A673 (cell line): Measurements from ENCODE around the gene GPD2. TPM values are rescaled to one million over a fixed set of nuclear protein-coding genes. Genes with fewer than 3 reads are reported as not detected.

Experiments
- BruUV-seq: library from RNA; stranded (reverse); fragments of 400-500 nt; replicated peaks from 2 replicates; lab custom pipeline; 2021; lab: Mats Ljungman, UMichigan
- CTCF ChIA-PET: fragments of 300-600 bp; sonication (Branson Sonifier 250); formaldehyde crosslinking; loops from one replicate; lab custom pipeline; 2022; ENCODE audit warnings: antibody characterized with exemption; lab: Charles Lee
- POLR2A ChIA-PET: fragments of 300-600 bp; sonication (Branson Sonifier 250); formaldehyde crosslinking; loops from one replicate; lab custom pipeline; 2022; ENCODE audit warnings: antibody characterized with exemption; ENCODE audit not compliant: low non-redundant PET; lab: Charles Lee
- DNase-seq: peaks from one replicate; pipeline ENCODE4 v3.0.0-alpha.2; 2015; ENCODE audit warnings: low spot score
- H3K27ac ChIP-seq: fragments of 200-600 bp; sonication (generic); 2 replicates; pipeline ENCODE4 v1.5.1; 2016; ENCODE audit warnings: mixed run types, low read depth, mild to moderate bottlenecking, mixed read lengths, antibody characterized with exemption, low read length; ENCODE audit not compliant: poor library complexity, severe bottlenecking
- H3K27me3 ChIP-seq: fragments of 200-600 bp; sonication (generic); replicated peaks from 2 replicates; pipeline ENCODE4 v1.6.1; 2017; ENCODE audit warnings: mixed run types, low read depth, mild to moderate bottlenecking, mixed read lengths, antibody characterized with exemption, low read length; ENCODE audit not compliant: insufficient read depth, poor library complexity
- H3K36me3 ChIP-seq: fragments of 200-600 bp; sonication (generic); 2 replicates; pipeline ENCODE4 v1.6.1; 2016; ENCODE audit warnings: mixed run types, mild to moderate bottlenecking, mixed read lengths, antibody characterized with exemption, low read length; ENCODE audit not compliant: insufficient read depth, poor library complexity, severe bottlenecking
- H3K4me1 ChIP-seq: fragments of 200-600 bp; sonication (generic); 2 replicates; pipeline ENCODE4 v1.6.1; 2017; ENCODE audit warnings: mixed run types, mild to moderate bottlenecking, mixed read lengths, antibody characterized with exemption, low read length; ENCODE audit not compliant: insufficient read depth, poor library complexity, severe bottlenecking
- H3K4me3 ChIP-seq: fragments of 200-600 bp; sonication (generic); 2 replicates; pipeline ENCODE4 v1.5.1; 2016; ENCODE audit warnings: low read depth, mixed run types, mild to moderate bottlenecking, mixed read lengths, low read length; ENCODE audit not compliant: poor library complexity, severe bottlenecking
- H3K9me3 ChIP-seq: fragments of 200-600 bp; sonication (generic); 2 replicates; pipeline ENCODE4 v1.6.1; 2016; ENCODE audit warnings: mixed run types, low read depth, mild to moderate bottlenecking, mixed read lengths, antibody characterized with exemption, low read length; ENCODE audit not compliant: poor library complexity, severe bottlenecking
- EZH2 ChIP-seq: fragments of 200-600 bp; sonication (generic); IDR thresholded peaks from 2 replicates; pipeline ENCODE4 v1.6.1; 2017; ENCODE audit warnings: borderline replicate concordance, low read depth, mild to moderate bottlenecking, mixed read lengths, antibody characterized with exemption, low read length; ENCODE audit not compliant: poor library complexity, severe bottlenecking
- intact Hi-C: fragments of 100-400 bp; cut with micrococcal nuclease; formaldehyde crosslinking; loops from one replicate; pipeline ENCODE4 v1.10.0; 2022; ENCODE audit not compliant: unreplicated experiment
- total RNA-seq: library from RNA; stranded (reverse); gene quantifications from 2 replicates; pipeline ENCODE4 v1.2.3, GENCODE V29; 2021
- TF ChIP-seq, protein P1 (sequence below): fragments of 300-800, 200-600 bp; sonication (generic); conservative IDR thresholded peaks from 2 replicates; pipeline ENCODE4 v1.5.1; 2017; ENCODE audit warnings: low read depth, mild to moderate bottlenecking, antibody characterized with exemption, low read length, moderate library complexity, mixed read lengths

GPD2 gene
- total RNA-seq, 1 experiment from 2014 or later: 39.4 TPM

GRCh38 chr2:156581280-156581679 is 145.1 kb downstream of the GPD2 start:
- H3K27me3 ChIP-seq: no peaks in the 10 kb centered on the region
- CTCF ChIA-PET: no interaction called here
- POLR2A ChIA-PET: no interaction called here
- DNase-seq: no peak
- H3K4me3 ChIP-seq: no peak overlapping the region
- no peaks in the 10 kb centered on the region for H3K9me3 ChIP-seq
- intact Hi-C loops: loop anchor here (10.0 kb wide), 1 partner anchor 866 kb away; no protein-coding TSS in a partner anchor
- H3K36me3 ChIP-seq: no peaks in the 10 kb centered on the region
- no peaks in the 10 kb centered on the region for H3K4me1 ChIP-seq
- no TSS peak for BruUV-seq
- TF ChIP-seq, protein P1, sequence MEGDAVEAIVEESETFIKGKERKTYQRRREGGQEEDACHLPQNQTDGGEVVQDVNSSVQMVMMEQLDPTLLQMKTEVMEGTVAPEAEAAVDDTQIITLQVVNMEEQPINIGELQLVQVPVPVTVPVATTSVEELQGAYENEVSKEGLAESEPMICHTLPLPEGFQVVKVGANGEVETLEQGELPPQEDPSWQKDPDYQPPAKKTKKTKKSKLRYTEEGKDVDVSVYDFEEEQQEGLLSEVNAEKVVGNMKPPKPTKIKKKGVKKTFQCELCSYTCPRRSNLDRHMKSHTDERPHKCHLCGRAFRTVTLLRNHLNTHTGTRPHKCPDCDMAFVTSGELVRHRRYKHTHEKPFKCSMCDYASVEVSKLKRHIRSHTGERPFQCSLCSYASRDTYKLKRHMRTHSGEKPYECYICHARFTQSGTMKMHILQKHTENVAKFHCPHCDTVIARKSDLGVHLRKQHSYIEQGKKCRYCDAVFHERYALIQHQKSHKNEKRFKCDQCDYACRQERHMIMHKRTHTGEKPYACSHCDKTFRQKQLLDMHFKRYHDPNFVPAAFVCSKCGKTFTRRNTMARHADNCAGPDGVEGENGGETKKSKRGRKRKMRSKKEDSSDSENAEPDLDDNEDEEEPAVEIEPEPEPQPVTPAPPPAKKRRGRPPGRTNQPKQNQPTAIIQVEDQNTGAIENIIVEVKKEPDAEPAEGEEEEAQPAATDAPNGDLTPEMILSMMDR: no peak
- TF ChIP-seq EZH2: no peak
- no peak overlapping the region for H3K27ac ChIP-seq

DNA sequence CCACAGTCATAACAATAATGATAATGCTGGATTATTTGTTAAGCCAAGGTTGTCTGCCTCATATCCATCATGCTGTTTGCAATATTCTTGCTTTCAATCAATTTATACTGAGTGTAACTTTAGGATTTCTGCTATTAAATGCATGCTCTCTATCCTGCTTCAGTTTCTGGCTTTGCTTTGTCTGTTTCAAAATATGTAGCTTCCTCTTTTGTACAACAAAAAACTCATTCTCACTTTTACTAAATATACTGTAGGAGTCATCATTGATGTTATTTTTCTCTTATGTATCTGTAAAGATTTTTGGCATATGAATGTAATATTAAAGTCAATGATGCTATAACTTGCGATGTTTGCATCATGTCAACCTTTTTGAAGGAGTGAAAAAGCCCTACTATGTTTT is 149.3 kb downstream of the GPD2 start:
- no peaks in the 10 kb centered on the region for H3K4me1 ChIP-seq
- no peak for DNase-seq
- ChIA-PET CTCF (no interaction called here), POLR2A (no interaction called here)
- no peaks in the 10 kb centered on the region for H3K9me3 ChIP-seq
- no TSS peak for BruUV-seq
- no peak overlapping the region for H3K27ac ChIP-seq
- TF ChIP-seq, protein P1: no peak
- TF ChIP-seq EZH2: no peak
- no peaks in the 10 kb centered on the region for H3K36me3 ChIP-seq
- H3K27me3 ChIP-seq: no peaks in the 10 kb centered on the region
- no peak overlapping the region for H3K4me3 ChIP-seq
- intact Hi-C loops: loop anchor here (10.0 kb wide), 1 partner anchor 871 kb away; no protein-coding TSS in a partner anchor

- Histone ChIP-seq H3K9me3 (no peaks in the 10 kb centered on the region), H3K27ac (no peak overlapping the region), H3K27me3 (no peaks in the 10 kb centered on the region), H3K4me3 (no peak overlapping the region), H3K36me3 (no peaks in the 10 kb centered on the region), H3K4me1 (no peaks in the 10 kb centered on the region)
- no TSS peak for BruUV-seq
- CTCF ChIA-PET: no interaction called here
- intact Hi-C loops: loop anchor here (10.0 kb wide), 1 partner anchor 872 kb away; no protein-coding TSS in a partner anchor
- TF ChIP-seq, protein P1: no peak
- TF ChIP-seq EZH2: no peak
- POLR2A ChIA-PET: no interaction called here
- no peak for DNase-seq
These were observed 150.4 kb downstream of the GPD2 start for GRCh38 chr2:156586621-156587020.
